Nephron (organoid): Measurements from ENCODE around the gene ADGRL3.
"Not testable (repeated sequence)": the region's sequence is repeated elsewhere in the genome, so short reads cannot be mapped to it uniquely, and the experiment has no call there.

Source experiments
- H3K27ac Mint-ChIP-seq, 3 experiments: 2 replicates each; pipeline ENCODE4 v1.8.0; 2020; ENCODE audit warnings: mixed read lengths in 3 of 3, mild to moderate bottlenecking in 2 of 3, moderate library complexity in 1 of 3
- H3K27me3 Mint-ChIP-seq: 2 replicates; pipeline ENCODE4 v1.8.0; 2021; ENCODE audit warnings: low read depth, mild to moderate bottlenecking, moderate library complexity, mixed read lengths
- H3K36me3 Mint-ChIP-seq: 2 replicates; pipeline ENCODE4 v1.8.0; 2020; ENCODE audit warnings: low read depth, mixed read lengths
- H3K4me1 Mint-ChIP-seq: 2 replicates; pipeline ENCODE4 v1.8.0; 2020; ENCODE audit warnings: mixed read lengths
- H3K4me3 Mint-ChIP-seq, 3 experiments: 2 replicates each; pipeline ENCODE4 v1.8.0; 2020; ENCODE audit warnings: mild to moderate bottlenecking in 3 of 3, mixed read lengths in 3 of 3, moderate library complexity in 2 of 3
- H3K9me3 Mint-ChIP-seq: 2 replicates; pipeline ENCODE4 v1.8.0; 2020; ENCODE audit warnings: mixed read lengths
- TF ChIP-seq, protein P1 (sequence below), 3 experiments: fragments of 200-600 bp; sonication (generic); IDR thresholded peaks; one replicate each; pipeline ENCODE4 v1.5.0; 2021; ENCODE audit warnings: antibody characterized with exemption in 3 of 3; ENCODE audit not compliant: unreplicated experiment in 3 of 3

The ADGRL3 gene

DNA sequence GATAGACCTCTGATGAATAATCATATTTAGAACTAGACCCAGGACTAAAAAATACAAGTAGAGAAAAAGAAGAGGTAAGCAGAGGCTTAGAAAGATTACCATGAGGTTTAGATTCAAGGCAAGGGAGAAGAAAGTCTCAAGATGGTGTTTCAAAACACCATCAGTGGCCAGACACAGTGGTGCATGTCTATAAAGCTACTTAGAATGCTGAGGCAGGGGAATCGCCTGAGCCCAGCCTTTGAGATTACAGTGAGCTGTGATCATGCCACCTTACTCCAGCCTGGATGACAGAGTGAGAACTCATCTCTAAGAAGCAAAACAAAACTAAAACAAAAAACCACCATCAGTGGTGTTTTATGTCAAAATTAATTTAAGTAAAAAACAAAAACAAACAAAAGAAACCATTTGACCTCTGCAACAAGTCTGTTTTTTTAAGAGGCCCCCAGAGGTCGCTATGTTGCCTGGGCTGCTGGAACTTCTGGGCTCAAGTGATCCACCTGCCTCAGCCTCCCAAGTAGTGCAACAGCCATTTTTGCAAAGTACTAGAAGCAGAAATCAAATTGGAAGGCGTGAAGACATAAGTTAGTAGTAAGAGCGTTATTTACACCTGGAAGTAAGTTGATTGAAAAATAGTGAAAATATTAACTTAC is 784.3 kb downstream of the ADGRL3 start:
- Mint-ChIP-seq H3K4me1 (no peaks in the 10 kb centered on the region), H3K27me3 (no peaks in the 10 kb centered on the region), H3K9me3 (no peaks in the 10 kb centered on the region), H3K36me3 (peaks cover 36% of the 10 kb centered on the region), H3K27ac (no peak overlapping the region), H3K4me3 (no peak overlapping the region)
- TF ChIP-seq, protein P1, sequence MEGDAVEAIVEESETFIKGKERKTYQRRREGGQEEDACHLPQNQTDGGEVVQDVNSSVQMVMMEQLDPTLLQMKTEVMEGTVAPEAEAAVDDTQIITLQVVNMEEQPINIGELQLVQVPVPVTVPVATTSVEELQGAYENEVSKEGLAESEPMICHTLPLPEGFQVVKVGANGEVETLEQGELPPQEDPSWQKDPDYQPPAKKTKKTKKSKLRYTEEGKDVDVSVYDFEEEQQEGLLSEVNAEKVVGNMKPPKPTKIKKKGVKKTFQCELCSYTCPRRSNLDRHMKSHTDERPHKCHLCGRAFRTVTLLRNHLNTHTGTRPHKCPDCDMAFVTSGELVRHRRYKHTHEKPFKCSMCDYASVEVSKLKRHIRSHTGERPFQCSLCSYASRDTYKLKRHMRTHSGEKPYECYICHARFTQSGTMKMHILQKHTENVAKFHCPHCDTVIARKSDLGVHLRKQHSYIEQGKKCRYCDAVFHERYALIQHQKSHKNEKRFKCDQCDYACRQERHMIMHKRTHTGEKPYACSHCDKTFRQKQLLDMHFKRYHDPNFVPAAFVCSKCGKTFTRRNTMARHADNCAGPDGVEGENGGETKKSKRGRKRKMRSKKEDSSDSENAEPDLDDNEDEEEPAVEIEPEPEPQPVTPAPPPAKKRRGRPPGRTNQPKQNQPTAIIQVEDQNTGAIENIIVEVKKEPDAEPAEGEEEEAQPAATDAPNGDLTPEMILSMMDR (IDR thresholded peaks at IDR 0.05; ENCODE audit: unreplicated experiment in 3 of 3), result no peak

DNA sequence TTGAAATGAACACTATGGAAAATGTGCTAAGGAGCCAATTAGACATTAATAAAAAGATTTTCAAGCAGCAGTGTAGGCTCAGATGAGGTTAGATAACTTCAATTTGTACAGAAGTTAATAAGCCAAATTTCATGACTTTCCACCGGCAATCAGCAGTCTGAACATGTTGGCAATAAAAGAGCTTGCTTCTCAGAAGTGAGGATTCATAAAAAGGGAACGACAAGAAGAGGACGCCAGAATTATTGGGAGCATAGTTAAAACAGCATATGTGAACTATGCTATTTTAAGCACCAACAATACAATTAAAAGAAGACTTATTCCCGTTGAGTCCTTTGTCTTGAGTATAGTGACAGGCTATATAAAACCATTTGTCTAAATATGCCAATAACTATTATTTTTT is 785.3 kb downstream of the ADGRL3 start:
- Mint-ChIP-seq H3K27ac (no peak overlapping the region), H3K9me3 (no peaks in the 10 kb centered on the region), H3K36me3 (peaks cover 26% of the 10 kb centered on the region), H3K4me3 (no peak overlapping the region), H3K27me3 (no peaks in the 10 kb centered on the region), H3K4me1 (no peaks in the 10 kb centered on the region)
- TF ChIP-seq, protein P1 (IDR thresholded peaks at IDR 0.05; ENCODE audit: unreplicated experiment in 3 of 3), result no peak

DNA sequence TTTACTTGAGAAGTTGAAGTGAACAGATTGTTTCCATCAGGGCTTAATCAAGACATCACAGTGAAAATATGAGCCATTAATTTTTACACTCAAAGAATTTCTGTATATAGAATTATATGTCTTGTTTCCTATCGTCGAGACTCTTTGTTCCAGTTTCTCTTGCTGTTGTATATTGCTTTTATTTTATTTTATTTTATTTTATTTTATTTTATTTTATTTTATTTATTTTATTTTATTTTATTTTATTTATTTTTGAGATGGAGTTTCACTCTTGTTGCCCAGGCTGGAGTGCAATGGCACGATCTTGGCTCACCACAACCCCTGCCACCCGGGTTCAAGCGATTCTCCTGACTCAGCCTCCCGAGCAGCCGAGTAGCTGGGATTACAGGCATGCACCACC is 786.8 kb downstream of the ADGRL3 start:
- H3K9me3 Mint-ChIP-seq, H3K4me3 Mint-ChIP-seq, H3K27ac Mint-ChIP-seq, H3K27me3 Mint-ChIP-seq, H3K4me1 Mint-ChIP-seq: not testable (repeated sequence)
- H3K36me3 Mint-ChIP-seq, result peaks cover 22% of the 10 kb centered on the region

DNA sequence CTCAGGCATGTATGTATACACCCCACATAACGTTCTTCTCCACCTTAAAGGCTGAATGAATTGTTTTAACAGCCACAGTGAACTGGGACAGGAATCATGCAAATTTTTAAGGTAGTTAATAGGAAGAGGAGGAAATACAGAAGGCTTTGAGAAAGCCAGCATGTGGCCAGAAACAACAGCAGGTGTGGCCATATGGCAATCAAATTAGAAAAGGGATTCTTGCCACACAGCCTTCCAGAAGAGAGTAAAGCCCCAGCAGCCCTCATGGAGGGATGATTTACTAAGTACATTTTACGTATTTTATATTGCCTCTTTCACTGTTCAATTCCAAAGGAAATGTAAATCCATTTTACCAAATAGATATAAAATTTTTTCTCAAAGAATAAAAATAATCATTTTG is 792.2 kb downstream of the ADGRL3 start:
- peaks cover 20% of the 10 kb centered on the region for H3K4me1 Mint-ChIP-seq
- no peaks in the 10 kb centered on the region for H3K9me3 Mint-ChIP-seq
- no peak overlapping the region for H3K27ac Mint-ChIP-seq
- no peaks in the 10 kb centered on the region for H3K27me3 Mint-ChIP-seq
- H3K36me3 Mint-ChIP-seq, result no peaks in the 10 kb centered on the region
- no peak overlapping the region for H3K4me3 Mint-ChIP-seq
- TF ChIP-seq, protein P1 (IDR thresholded peaks at IDR 0.05; ENCODE audit: unreplicated experiment in 3 of 3), result no peak

DNA sequence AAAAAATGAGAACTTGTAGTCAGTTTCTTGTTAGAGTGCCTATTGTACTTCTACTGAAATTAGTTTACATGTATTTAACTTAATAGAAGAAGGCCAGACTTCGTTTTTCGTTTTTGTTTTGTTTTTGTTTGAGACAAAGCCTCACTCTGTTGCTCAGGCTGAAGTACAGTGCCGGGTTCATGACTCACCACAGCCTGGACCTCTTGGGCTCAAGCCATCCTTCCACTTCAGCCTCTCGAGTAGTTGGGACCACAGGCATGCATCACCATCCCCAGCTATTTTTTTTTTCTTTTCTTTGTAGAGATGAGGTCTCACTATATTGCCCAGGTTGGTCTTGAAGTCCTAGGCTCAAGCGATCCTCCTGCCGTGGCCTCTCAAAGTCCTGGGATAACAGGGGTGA is 793.9 kb downstream of the ADGRL3 start:
- Mint-ChIP-seq H3K27ac (no peak overlapping the region), H3K27me3 (no peaks in the 10 kb centered on the region), H3K9me3 (no peaks in the 10 kb centered on the region), H3K4me3 (no peak overlapping the region), H3K36me3 (no peaks in the 10 kb centered on the region), H3K4me1 (peaks cover 20% of the 10 kb centered on the region)
- TF ChIP-seq, protein P1 (IDR thresholded peaks at IDR 0.05; ENCODE audit: unreplicated experiment in 3 of 3), result no peak

DNA sequence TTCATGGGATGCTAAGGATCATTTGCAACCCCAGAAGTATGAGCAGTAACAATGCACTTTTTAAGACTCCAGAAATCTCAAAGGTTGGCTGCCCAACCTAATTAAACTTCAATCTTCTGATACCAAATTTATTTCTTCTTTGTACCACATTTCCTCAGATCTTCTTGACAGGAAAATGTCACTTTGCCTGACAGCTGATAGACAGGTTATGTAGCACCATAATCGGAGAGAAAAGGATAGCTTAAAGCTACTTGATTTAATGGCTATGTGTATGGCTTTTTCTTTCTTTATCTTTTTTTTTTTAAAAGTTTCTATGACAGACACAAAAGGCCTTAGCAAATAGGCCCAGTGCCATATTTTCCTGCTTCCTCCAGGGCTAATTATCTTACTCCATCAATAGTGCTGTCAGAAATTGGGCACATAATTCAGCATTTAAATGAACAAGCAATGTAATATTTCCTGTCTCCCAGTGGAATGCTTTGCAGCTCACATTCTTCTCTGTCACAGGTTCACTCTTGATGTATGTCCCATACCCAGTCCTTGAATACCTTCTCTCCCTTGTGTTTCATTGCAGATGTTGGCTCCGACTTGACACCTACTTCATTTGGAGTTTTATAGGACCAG is 795.7 kb downstream of the ADGRL3 start:
- no peaks in the 10 kb centered on the region for H3K27me3 Mint-ChIP-seq
- no peaks in the 10 kb centered on the region for H3K9me3 Mint-ChIP-seq
- no peak overlapping the region for H3K4me3 Mint-ChIP-seq
- TF ChIP-seq, protein P1 (IDR thresholded peaks at IDR 0.05; ENCODE audit: unreplicated experiment in 3 of 3), result no peak
- no peak overlapping the region for H3K27ac Mint-ChIP-seq
- H3K4me1 Mint-ChIP-seq, result peaks cover 20% of the 10 kb centered on the region
- H3K36me3 Mint-ChIP-seq, result no peaks in the 10 kb centered on the region
